Endothelial cell of umbilical vein (primary cell): ENCODE data around the gene PCNT. TPM values are rescaled to one million over a fixed set of nuclear protein-coding genes. Genes with fewer than 3 reads are reported as not detected.
"Not testable (repeated sequence)": the region's sequence is repeated elsewhere in the genome, so short reads cannot be mapped to it uniquely, and the experiment has no call there.

Experiments used
- BruUV-seq: library from RNA; stranded (reverse); fragments of 400-500 nt; replicated peaks from 2 replicates; lab custom pipeline; 2021; lab: Mats Ljungman, UMichigan
- CTCF ChIA-PET: fragments of 300-600, 350-600 bp; sonication (Branson Sonifier 250); formaldehyde crosslinking; loops from one replicate; lab custom pipeline; 2021; ENCODE audit warnings: antibody characterized with exemption, inconsistent platforms; lab: Charles Lee
- POLR2A ChIA-PET: fragments of 300-600, 350-600 bp; sonication (Branson Sonifier 250); formaldehyde crosslinking; loops from one replicate; lab custom pipeline; 2021; ENCODE audit warnings: antibody characterized with exemption, inconsistent platforms; lab: Charles Lee
- DNase-seq: peaks from one replicate; pipeline ENCODE4 v3.0.0-alpha.2; 2011; ENCODE audit warnings: low read depth, low spot score
- FAIRE-seq: peaks from 2 replicates; lab custom pipeline; 2011; peaks lifted over from hg19 to GRCh38; lab: Jason Lieb, UNC
- H2AFZ ChIP-seq: 2 replicates; pipeline ENCODE4 v1.6.0; 2012; ENCODE audit warnings: low read depth, low read length, control low read depth, inconsistent platforms
- H3K27ac ChIP-seq: 2 replicates; pipeline ENCODE4 v1.5.1; 2011; ENCODE audit warnings: low read depth, mild to moderate bottlenecking, control low read depth, low read length, moderate library complexity; ENCODE audit not compliant: insufficient read depth
- H3K27me3 ChIP-seq, 2 experiments: 2 replicates each; pipeline versions ENCODE4 v1.6.0 to v1.6.1; 2011; ENCODE audit warnings: low read length in 2 of 2, mixed read lengths in 1 of 2; ENCODE audit not compliant: control insufficient read depth in 2 of 2, insufficient read depth in 2 of 2
- H3K36me3 ChIP-seq, 2 experiments: 2 replicates in 1 of 2; 3 replicates in 1 of 2; pipeline ENCODE4 v1.5.1; 2011; ENCODE audit warnings: low read length in 2 of 2, mild to moderate bottlenecking in 1 of 2, moderate library complexity in 1 of 2; ENCODE audit not compliant: control insufficient read depth in 2 of 2, insufficient read depth in 2 of 2; ENCODE audit errors: extremely low read depth in 1 of 2
- H3K4me1 ChIP-seq: 3 replicates; pipeline ENCODE4 v1.5.1; 2011; ENCODE audit warnings: mild to moderate bottlenecking, low read length; ENCODE audit not compliant: control insufficient read depth, insufficient read depth; ENCODE audit errors: extremely low read depth
- H3K4me2 ChIP-seq: 2 replicates; pipeline ENCODE4 v1.6.1; 2011; ENCODE audit warnings: low read length, control low read depth, mixed read lengths; ENCODE audit not compliant: insufficient read depth
- H3K4me3 ChIP-seq, 3 experiments: fragments of 200-600 bp in 1 of 3; sonication (generic), shearing (Covaris generic) in 1 of 3; replicated peaks in 1 of 3; 2 replicates each; pipeline ENCODE4 v1.5.1; 2011 to 2016; ENCODE audit warnings: control low read depth in 3 of 3, low read length in 3 of 3, mild to moderate bottlenecking in 2 of 3, inconsistent platforms in 1 of 3, low read depth in 1 of 3, moderate library complexity in 1 of 3; ENCODE audit not compliant: insufficient read depth in 1 of 3
- H3K79me2 ChIP-seq: 2 replicates; pipeline ENCODE4 v1.6.0; 2012; ENCODE audit warnings: low read length, inconsistent platforms; ENCODE audit not compliant: control insufficient read depth, insufficient read depth
- H3K9ac ChIP-seq: replicated peaks from 2 replicates; pipeline ENCODE3; 2011; ENCODE audit warnings: low read length, control low read depth; ENCODE audit not compliant: insufficient read depth; ENCODE audit errors: extremely low read depth
- H3K9me1 ChIP-seq: replicated peaks from 3 replicates; pipeline ENCODE4 v1.6.0; 2011; ENCODE audit warnings: mild to moderate bottlenecking, low read length; ENCODE audit not compliant: control insufficient read depth, insufficient read depth; ENCODE audit errors: extremely low read depth
- H3K9me3 ChIP-seq: replicated peaks from 2 replicates; pipeline ENCODE4 v1.5.1; 2012; ENCODE audit warnings: low read length, inconsistent platforms; ENCODE audit not compliant: control insufficient read depth, insufficient read depth
- H4K20me1 ChIP-seq: replicated peaks from 2 replicates; pipeline ENCODE3; 2011; ENCODE audit warnings: mild to moderate bottlenecking, low read length; ENCODE audit not compliant: control insufficient read depth, insufficient read depth; ENCODE audit errors: extremely low read depth
- EZH2 ChIP-seq: IDR thresholded peaks from 2 replicates; pipeline ENCODE4 v1.6.1; 2012; ENCODE audit warnings: borderline replicate concordance, low read depth, mild to moderate bottlenecking, moderate library complexity, low read length, inconsistent platforms; ENCODE audit not compliant: severe bottlenecking
- dilution Hi-C: fragments of 300-500 bp; cut with MboI; formaldehyde crosslinking; loops from one replicate; pipeline ENCODE4 v1.15.0; 2019; ENCODE audit warnings: low sequenced_read_pairs; ENCODE audit not compliant: extremely low pct_ligation_motif_present
- intact Hi-C: fragments of 100-400 bp; cut with micrococcal nuclease; formaldehyde crosslinking; loops from one replicate; pipeline ENCODE4 v1.10.0; 2022
- polyA plus RNA-seq, 4 experiments: library from polyadenylated mRNA; depleted of rRNA in 3 of 4; stranded (reverse) in 3 of 4; unstranded in 1 of 4; fragments of >200 nt; gene quantifications; 2 replicates each; pipeline versions ENCODE4 v1.2.1 to v1.2.3, GENCODE V29; 2011 to 2012; ENCODE audit warnings: missing spikeins in 1 of 4
- total RNA-seq: library from RNA; stranded (reverse); gene quantifications from 2 replicates; pipeline ENCODE4 v1.2.3, GENCODE V29; 2021

Gene PCNT
- total and polyA plus RNA-seq, 2 donors (not counting 3 experiments of a cell fraction or from before 2014, with no cell fraction given): 9.6 to 49.5 TPM

DNA sequence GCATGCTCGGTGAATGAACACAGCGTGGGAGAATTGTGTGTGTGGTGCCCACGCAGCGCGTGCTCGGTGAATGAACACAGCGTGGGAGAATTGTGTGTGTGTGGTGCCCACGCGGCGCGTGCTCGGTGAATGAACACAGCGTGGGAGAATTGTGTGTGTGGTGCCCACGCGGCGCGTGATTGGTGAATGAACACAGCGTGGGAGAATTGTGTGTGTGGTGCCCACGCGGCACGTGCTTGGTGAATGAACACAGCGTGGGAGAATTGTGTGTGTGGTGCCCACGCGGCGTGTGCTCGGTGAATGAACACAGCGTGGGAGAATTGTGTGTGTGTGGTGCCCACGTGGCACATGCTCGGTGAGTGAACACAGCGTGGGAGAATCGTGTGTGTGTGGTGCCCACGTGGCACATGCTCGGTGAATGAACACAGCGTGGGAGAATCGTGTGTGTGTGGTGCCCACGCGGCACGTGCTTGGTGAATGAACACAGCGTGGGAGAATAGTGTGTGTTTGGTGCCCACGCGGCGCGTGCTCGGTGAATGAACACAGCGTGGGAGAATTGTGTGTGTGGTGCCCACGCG is 79.4 kb downstream of the PCNT start:
- H3K9ac ChIP-seq, H4K20me1 ChIP-seq, H3K4me2 ChIP-seq, CTCF ChIA-PET, H3K4me3 ChIP-seq, H3K27me3 ChIP-seq, DNase-seq, H3K27ac ChIP-seq, POLR2A ChIA-PET, H3K9me1 ChIP-seq, intact Hi-C loops, H3K79me2 ChIP-seq, H3K36me3 ChIP-seq, H3K4me1 ChIP-seq, H3K9me3 ChIP-seq, FAIRE-seq, dilution Hi-C loops, BruUV-seq, H2AFZ ChIP-seq: not testable (repeated sequence)

- no peaks in the 10 kb centered on the region for H3K9me3 ChIP-seq
- H3K27me3 ChIP-seq: no peaks in the 10 kb centered on the region
- no peak for FAIRE-seq
- H3K79me2 ChIP-seq: no peaks in the 10 kb centered on the region
- dilution Hi-C loops: no loop called here
- BruUV-seq: no TSS peak
- ChIA-PET POLR2A (no interaction called here), CTCF (no interaction called here)
- no peak for DNase-seq
- no peak overlapping the region for H3K4me2 ChIP-seq
- H3K9ac ChIP-seq: no peak overlapping the region
- no peak overlapping the region for H3K27ac ChIP-seq
- H3K36me3 ChIP-seq: peaks cover 2 to 6% of the 10 kb centered on the region in 2 experiments
- H4K20me1 ChIP-seq: no peaks in the 10 kb centered on the region
- no peak overlapping the region for H3K4me3 ChIP-seq
- no peaks in the 10 kb centered on the region for H3K4me1 ChIP-seq
- TF ChIP-seq EZH2: no peak
- no peaks in the 10 kb centered on the region for H3K9me1 ChIP-seq
- intact Hi-C loops: no loop called here
- H2AFZ ChIP-seq: no peak overlapping the region
Measured at GRCh38 chr21:46404306-46404705, 80.3 kb downstream of the PCNT start.
